HepG2 (cell line): ENCODE results near the gene MUL1. TPM values are rescaled to one million over a fixed set of nuclear protein-coding genes. Genes with fewer than 3 reads are reported as not detected.

ENCODE experiments used
- ATAC-seq: fragments of 200-7000 bp; cut with Tn5 transposase; 3 replicates; pipeline ENCODE4 v1.9.1; 2020; ENCODE audit warnings: mild to moderate bottlenecking, moderate library complexity
- BruUV-seq: library from RNA; stranded (reverse); fragments of 400-500 nt; replicated peaks from 2 replicates; lab custom pipeline; 2021; lab: Mats Ljungman, UMichigan
- CTCF ChIA-PET: fragments of 300-600 bp; formaldehyde crosslinking; extraction: SDS; loops from one replicate; lab custom pipeline; 2021; ENCODE audit warnings: low total read pairs, inconsistent platforms, low intra/inter-chr PET ratio; lab: Yijun Ruan, JAX
- POLR2A ChIA-PET: fragments of 350-600 bp; sonication (Branson Sonifier 250); formaldehyde crosslinking; loops from one replicate; lab custom pipeline; 2020; ENCODE audit warnings: antibody characterized with exemption, inconsistent platforms; lab: Yijun Ruan, JAX
- DNase-seq: peaks from one replicate; pipeline ENCODE4 v3.0.0-alpha.2; 2015; ENCODE audit warnings: low spot score
- FAIRE-seq: peaks from 3 replicates; lab custom pipeline; 2011; peaks lifted over from hg19 to GRCh38; lab: Jason Lieb, UNC
- H2AFZ ChIP-seq: one replicate; pipeline ENCODE4 v1.6.1; 2011; ENCODE audit warnings: low read length, inconsistent platforms
- H3K27ac ChIP-seq: fragments of 300-600 bp; 3 replicates; pipeline ENCODE4 v1.8.0; 2011; ENCODE audit warnings: mixed run types, mild to moderate bottlenecking, mixed read lengths, low read length, inconsistent platforms; ENCODE audit not compliant: insufficient read depth; ENCODE audit errors: extremely low read length
- H3K27me3 ChIP-seq, 2 experiments: fragments of 200-600 bp in 1 of 2; 2 replicates in 1 of 2; 3 replicates in 1 of 2; pipeline versions ENCODE4 v1.6.0 to v1.8.0; 2011; ENCODE audit warnings: low read length in 2 of 2, mild to moderate bottlenecking in 2 of 2, moderate library complexity in 2 of 2, inconsistent platforms in 1 of 2; ENCODE audit not compliant: insufficient read depth in 2 of 2, control insufficient read depth in 1 of 2
- H3K36me3 ChIP-seq, 2 experiments: fragments of 200-600 bp in 1 of 2; replicated peaks in 1 of 2; 2 replicates in 1 of 2; 3 replicates in 1 of 2; pipeline versions ENCODE4 v1.5.1 to v1.8.0; 2011; ENCODE audit warnings: low read length in 2 of 2, inconsistent platforms in 1 of 2; ENCODE audit not compliant: insufficient read depth in 2 of 2, control insufficient read depth in 1 of 2
- H3K4me1 ChIP-seq: 2 replicates; pipeline ENCODE4 v1.5.1; 2012; ENCODE audit warnings: low read length, inconsistent platforms; ENCODE audit not compliant: insufficient read depth
- H3K4me2 ChIP-seq: 2 replicates; pipeline ENCODE4 v1.6.0; 2011; ENCODE audit warnings: low read depth, low read length, inconsistent platforms
- H3K4me3 ChIP-seq, 3 experiments: fragments of 200-600 bp in 1 of 3; sonication (generic), shearing (Covaris generic) in 1 of 3; replicated peaks in 1 of 3; 2 replicates each; pipeline ENCODE4 v1.5.1; 2011 to 2016; ENCODE audit warnings: low read length in 3 of 3, inconsistent platforms in 2 of 3, low read depth in 2 of 3, mild to moderate bottlenecking in 2 of 3, control low read depth in 1 of 3, mixed read lengths in 1 of 3; ENCODE audit not compliant: insufficient read depth in 1 of 3
- H3K79me2 ChIP-seq: one replicate; pipeline ENCODE4 v1.6.1; 2011; ENCODE audit warnings: low read length, inconsistent platforms; ENCODE audit not compliant: insufficient read depth
- H3K9ac ChIP-seq: 2 replicates; pipeline ENCODE4 v1.6.0; 2011; ENCODE audit warnings: mild to moderate bottlenecking, low read depth, low read length, inconsistent platforms; ENCODE audit not compliant: insufficient read depth
- H3K9me3 ChIP-seq: 2 replicates; pipeline ENCODE4 v1.5.1; 2012; ENCODE audit warnings: mild to moderate bottlenecking, low read length
- H4K20me1 ChIP-seq: 2 replicates; pipeline ENCODE4 v1.6.0; 2011; ENCODE audit warnings: inconsistent platforms, mild to moderate bottlenecking, low read length, moderate library complexity; ENCODE audit not compliant: insufficient read depth
- ATF1 ChIP-seq: IDR thresholded peaks from 2 replicates; pipeline ENCODE4 v1.6.1; 2016; ENCODE audit warnings: mild to moderate bottlenecking, control low read depth
- BCL3 ChIP-seq: sonication (generic); formaldehyde crosslinking; IDR thresholded peaks from 2 replicates; pipeline ENCODE4 v1.5.1; 2020; ENCODE audit warnings: mild to moderate bottlenecking, missing genetic modification reagents, moderate library complexity
- CENPX ChIP-seq: sonication (generic); formaldehyde crosslinking; IDR thresholded peaks from 2 replicates; pipeline ENCODE4 v1.9.0; 2021; ENCODE audit warnings: mild to moderate bottlenecking, missing genetic modification reagents, moderate library complexity
- FOXM1 ChIP-seq: sonication (generic); formaldehyde crosslinking; IDR thresholded peaks from 2 replicates; pipeline ENCODE4 v1.5.0; 2020; ENCODE audit warnings: missing genetic modification reagents
- HHEX ChIP-seq: IDR thresholded peaks from 2 replicates; pipeline ENCODE4 v1.6.1; 2016; ENCODE audit warnings: control low read depth
- HMGXB4 ChIP-seq, 2 experiments: sonication (generic) in 1 of 2; formaldehyde crosslinking in 1 of 2; IDR thresholded peaks; 2 replicates each; pipeline versions ENCODE4 v1.4.0 to v1.6.1; 2018 to 2020; ENCODE audit warnings: missing genetic modification reagents in 2 of 2, borderline replicate concordance in 1 of 2, low read depth in 1 of 2, mild to moderate bottlenecking in 1 of 2, missing biosample characterization in 1 of 2
- KDM1A ChIP-seq: IDR thresholded peaks from 2 replicates; pipeline ENCODE4 v1.6.1; 2016; ENCODE audit warnings: missing compliant biosample characterization
- KDM6A ChIP-seq: IDR thresholded peaks from 2 replicates; pipeline ENCODE4 v1.6.1; 2016; ENCODE audit warnings: low read depth
- KLF13 ChIP-seq: sonication (generic); formaldehyde crosslinking; IDR thresholded peaks from 2 replicates; pipeline ENCODE4 v1.4.0; 2020; ENCODE audit warnings: mild to moderate bottlenecking, missing genetic modification reagents
- KLF16 ChIP-seq, 2 experiments: sonication (generic) in 1 of 2; formaldehyde crosslinking in 1 of 2; IDR thresholded peaks; 2 replicates each; pipeline versions ENCODE4 v1.6.1 to v1.8.0; 2016 to 2023; ENCODE audit warnings: missing genetic modification reagents in 2 of 2, missing compliant biosample characterization in 1 of 2
- MXD4 ChIP-seq: IDR thresholded peaks from 2 replicates; pipeline ENCODE4 v1.6.1; 2016; ENCODE audit warnings: mild to moderate bottlenecking, missing biosample characterization, missing genetic modification reagents
- REL ChIP-seq: sonication (generic); formaldehyde crosslinking; conservative IDR thresholded peaks from 2 replicates; pipeline ENCODE4 v1.8.0; 2022; ENCODE audit warnings: mild to moderate bottlenecking, missing genetic modification reagents, moderate library complexity
- RELA ChIP-seq: sonication (generic); formaldehyde crosslinking; IDR thresholded peaks from 2 replicates; pipeline ENCODE4 v1.4.0; 2020; ENCODE audit warnings: missing genetic modification reagents
- ZNF326 ChIP-seq: sonication (generic); formaldehyde crosslinking; IDR thresholded peaks from 2 replicates; pipeline ENCODE4 v1.4.0; 2020; ENCODE audit warnings: missing genetic modification reagents, borderline replicate concordance
- ZNF350 ChIP-seq: sonication (generic); formaldehyde crosslinking; IDR thresholded peaks from 2 replicates; pipeline ENCODE4 v1.4.0; 2020; ENCODE audit warnings: mild to moderate bottlenecking, low read depth, missing genetic modification reagents, borderline replicate concordance
- ZNF563 ChIP-seq: sonication (generic); formaldehyde crosslinking; IDR thresholded peaks from 2 replicates; pipeline ENCODE4 v1.8.0; 2022; ENCODE audit warnings: mild to moderate bottlenecking, moderate library complexity, missing genetic modification reagents
- WGBS: methylation state at CpG from one replicate; pipeline ENCODE4 v1.1.6; 2017; ENCODE audit warnings: low lambda C conversion rate; 5-methylcytosine and 5-hydroxymethylcytosine counted together
- in situ Hi-C: cut with HindIII; loops from 2 replicates; pipeline ENCODE4 v1.10.0; 2017; ENCODE audit warnings: low pct_unique_long_range_greater_than_20kb; ENCODE audit not compliant: extremely low pct_ligation_motif_present
- intact Hi-C: fragments of 100-400 bp; cut with micrococcal nuclease; formaldehyde crosslinking; loops from one replicate; pipeline ENCODE4 v1.10.0; 2022; ENCODE audit not compliant: unreplicated experiment
- polyA plus RNA-seq, 8 experiments: library from polyadenylated mRNA; depleted of rRNA in 3 of 8; stranded (reverse) in 7 of 8; unstranded in 1 of 8; fragments of >200 nt; fragmentation: Illumina TruSeq in 4 of 8; extraction: Trizol in 4 of 8; gene quantifications; 2 replicates each; pipeline versions ENCODE4 v1.2.1 to v1.2.3, GENCODE V29; 2011 to 2016; ENCODE audit warnings: low read depth in 4 of 8, missing spikeins in 1 of 8, mixed read lengths in 1 of 8; ENCODE audit not compliant: insufficient read depth in 1 of 8
- total RNA-seq, 5 experiments: library from RNA; depleted of rRNA; stranded (reverse); fragments of >200 nt; fragmentation: Illumina TruSeq; extraction: Trizol; gene quantifications; 2 replicates each; pipeline ENCODE4 v1.2.3, GENCODE V29; 2016; ENCODE audit warnings: low read depth in 1 of 5
- TF ChIP-seq, protein P1 (sequence below): sonication (generic); formaldehyde crosslinking; IDR thresholded peaks from 2 replicates; pipeline ENCODE4 v1.4.0; 2020; ENCODE audit warnings: missing genetic modification reagents, mild to moderate bottlenecking, borderline replicate concordance
- TF ChIP-seq, protein P2 (sequence below): sonication (generic); formaldehyde crosslinking; IDR thresholded peaks from 2 replicates; pipeline ENCODE4 v1.4.0; 2020; ENCODE audit warnings: mild to moderate bottlenecking, missing genetic modification reagents

MUL1 gene
- total and polyA plus RNA-seq, 2 of the 13 experiments (the other 11 are each of a cell fraction or from before 2014, with no cell fraction given), result 21.5 to 26.5 TPM

GRCh38 chr1:20499105-20499504, 8.8 kb downstream of the MUL1 start:
- DNase-seq (no peak), ATAC-seq (no peak), FAIRE-seq (no peak)
- intact Hi-C loops (no loop called here), in situ Hi-C loops (loop anchor here (10.0 kb wide), 1 partner anchor 64 kb away; no protein-coding TSS in a partner anchor)
- no peak overlapping the region for H3K27ac ChIP-seq
- H3K79me2 ChIP-seq, result peaks cover 4% of the 10 kb centered on the region
- no peak overlapping the region for H3K4me3 ChIP-seq
- H3K9me3 ChIP-seq, result no peaks in the 10 kb centered on the region
- WGBS, result 91% methylated on average over 4 of the region's 5 CpGs
- H3K9ac ChIP-seq, result no peak overlapping the region
- no TSS peak for BruUV-seq
- POLR2A ChIA-PET, result no interaction called here
- no peak overlapping the region for H3K4me2 ChIP-seq
- no peaks in the 10 kb centered on the region for H4K20me1 ChIP-seq
- CTCF ChIA-PET, result no interaction called here
- peaks cover 18 to 45% of the 10 kb centered on the region in 2 experiments; a peak in 4 of 5 replicates for H3K36me3 ChIP-seq
- no peaks in the 10 kb centered on the region for H3K27me3 ChIP-seq
- no peak overlapping the region for H2AFZ ChIP-seq
- peaks cover 19% of the 10 kb centered on the region for H3K4me1 ChIP-seq
- TF ChIP-seq KLF16 (CRISPR knock-in tag; IDR thresholded peaks at IDR 0.05) (no peak), REL (CRISPR knock-in tag) (no peak), HMGXB4 (CRISPR knock-in tag; IDR thresholded peaks at IDR 0.05; ENCODE audit: borderline replicate concordance in 1 of 2, low read depth in 1 of 2) (no peak), BCL3 (CRISPR knock-in tag) (no peak), CENPX (CRISPR knock-in tag) (no peak), MXD4 (CRISPR knock-in tag) (no peak), HHEX (CRISPR knock-in tag) (no peak), RELA (no peak), ZNF350 (CRISPR knock-in tag) (no peak), ATF1 (no peak), KLF13 (CRISPR knock-in tag) (no peak), FOXM1 (no peak), KDM1A (CRISPR knock-in tag) (no peak), ZNF326 (CRISPR knock-in tag) (no peak), KDM6A (no peak), ZNF563 (CRISPR knock-in tag) (no peak)
- TF ChIP-seq, protein P1, sequence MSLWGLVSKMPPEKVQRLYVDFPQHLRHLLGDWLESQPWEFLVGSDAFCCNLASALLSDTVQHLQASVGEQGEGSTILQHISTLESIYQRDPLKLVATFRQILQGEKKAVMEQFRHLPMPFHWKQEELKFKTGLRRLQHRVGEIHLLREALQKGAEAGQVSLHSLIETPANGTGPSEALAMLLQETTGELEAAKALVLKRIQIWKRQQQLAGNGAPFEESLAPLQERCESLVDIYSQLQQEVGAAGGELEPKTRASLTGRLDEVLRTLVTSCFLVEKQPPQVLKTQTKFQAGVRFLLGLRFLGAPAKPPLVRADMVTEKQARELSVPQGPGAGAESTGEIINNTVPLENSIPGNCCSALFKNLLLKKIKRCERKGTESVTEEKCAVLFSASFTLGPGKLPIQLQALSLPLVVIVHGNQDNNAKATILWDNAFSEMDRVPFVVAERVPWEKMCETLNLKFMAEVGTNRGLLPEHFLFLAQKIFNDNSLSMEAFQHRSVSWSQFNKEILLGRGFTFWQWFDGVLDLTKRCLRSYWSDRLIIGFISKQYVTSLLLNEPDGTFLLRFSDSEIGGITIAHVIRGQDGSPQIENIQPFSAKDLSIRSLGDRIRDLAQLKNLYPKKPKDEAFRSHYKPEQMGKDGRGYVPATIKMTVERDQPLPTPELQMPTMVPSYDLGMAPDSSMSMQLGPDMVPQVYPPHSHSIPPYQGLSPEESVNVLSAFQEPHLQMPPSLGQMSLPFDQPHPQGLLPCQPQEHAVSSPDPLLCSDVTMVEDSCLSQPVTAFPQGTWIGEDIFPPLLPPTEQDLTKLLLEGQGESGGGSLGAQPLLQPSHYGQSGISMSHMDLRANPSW (CRISPR knock-in tag), result no peak
- TF ChIP-seq, protein P2, sequence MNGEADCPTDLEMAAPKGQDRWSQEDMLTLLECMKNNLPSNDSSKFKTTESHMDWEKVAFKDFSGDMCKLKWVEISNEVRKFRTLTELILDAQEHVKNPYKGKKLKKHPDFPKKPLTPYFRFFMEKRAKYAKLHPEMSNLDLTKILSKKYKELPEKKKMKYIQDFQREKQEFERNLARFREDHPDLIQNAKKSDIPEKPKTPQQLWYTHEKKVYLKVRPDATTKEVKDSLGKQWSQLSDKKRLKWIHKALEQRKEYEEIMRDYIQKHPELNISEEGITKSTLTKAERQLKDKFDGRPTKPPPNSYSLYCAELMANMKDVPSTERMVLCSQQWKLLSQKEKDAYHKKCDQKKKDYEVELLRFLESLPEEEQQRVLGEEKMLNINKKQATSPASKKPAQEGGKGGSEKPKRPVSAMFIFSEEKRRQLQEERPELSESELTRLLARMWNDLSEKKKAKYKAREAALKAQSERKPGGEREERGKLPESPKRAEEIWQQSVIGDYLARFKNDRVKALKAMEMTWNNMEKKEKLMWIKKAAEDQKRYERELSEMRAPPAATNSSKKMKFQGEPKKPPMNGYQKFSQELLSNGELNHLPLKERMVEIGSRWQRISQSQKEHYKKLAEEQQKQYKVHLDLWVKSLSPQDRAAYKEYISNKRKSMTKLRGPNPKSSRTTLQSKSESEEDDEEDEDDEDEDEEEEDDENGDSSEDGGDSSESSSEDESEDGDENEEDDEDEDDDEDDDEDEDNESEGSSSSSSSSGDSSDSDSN (CRISPR knock-in tag), result no peak
